Stimulated activated CD8-positive, alpha-beta memory T cell treated with anti-CD3 and anti-CD28 coated beads, Interleukin-2, amount 100 ng/mL, for 1 hour (primary cell): ENCODE measurements around the gene SASH1.

ENCODE experiments used
- DNase-seq, 2 donors: peaks; one replicate each; pipeline ENCODE4 v3.0.0-alpha.2; 2020; ENCODE audit warnings: low read depth in 2 of 2

SASH1 gene

DNA sequence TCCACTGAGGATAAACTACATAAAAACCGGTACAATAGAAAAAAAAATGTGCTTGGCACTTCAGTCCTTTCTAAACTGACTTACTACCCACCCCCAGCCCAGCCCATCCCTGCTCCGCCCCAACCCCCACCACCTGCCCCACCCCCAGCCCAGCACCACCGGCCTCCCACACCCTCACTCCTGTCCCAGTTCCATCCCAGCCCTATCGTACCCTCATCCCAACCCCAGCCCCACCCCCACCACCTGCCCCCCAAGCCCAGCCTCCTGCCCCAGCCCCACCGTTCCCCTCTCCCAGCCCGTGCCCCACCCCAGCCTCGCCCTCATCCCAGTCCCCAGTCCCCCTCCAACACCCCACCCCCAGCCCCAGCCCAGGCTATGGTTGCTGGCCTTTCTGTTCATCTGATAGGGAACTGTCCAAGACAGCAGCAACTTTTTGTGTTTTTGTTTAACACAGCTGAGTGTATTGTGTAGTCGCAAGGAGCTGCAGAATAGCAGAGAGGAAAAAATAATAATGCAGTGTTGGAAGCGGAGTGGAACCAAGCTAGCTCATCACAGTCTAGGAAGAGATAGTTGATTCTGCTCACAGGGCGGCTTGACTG is 61.9 kb downstream of the SASH1 start:
- no peak for DNase-seq

GRCh38 chr6:148405894-148406293 is 63.3 kb downstream of the SASH1 start:
- DNase-seq, result no peak

- DNase-seq, result no peak
Observed at GRCh38 chr6:148406579-148407371, 64.1 kb downstream of the SASH1 start.

DNA sequence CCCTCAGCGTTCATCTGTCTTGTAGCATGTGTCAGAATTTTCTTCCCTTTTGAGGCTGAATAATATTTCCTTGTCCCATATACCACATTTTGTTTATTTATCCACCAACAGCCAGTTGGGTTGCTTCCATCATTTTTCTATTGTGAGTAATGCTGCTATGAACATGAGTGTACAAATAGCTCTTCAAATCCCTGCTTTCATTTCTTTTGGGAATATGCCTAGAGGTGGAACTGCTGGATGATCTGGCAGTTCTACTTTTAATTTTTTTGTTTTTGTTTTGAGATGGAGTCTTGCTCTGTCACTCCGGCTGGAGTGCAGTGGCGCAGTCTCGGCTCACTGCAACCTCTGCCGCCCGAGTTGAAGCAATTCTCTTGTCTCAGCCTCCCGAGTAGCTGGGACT is 64.7 kb downstream of the SASH1 start:
- DNase-seq, result no peak

DNA sequence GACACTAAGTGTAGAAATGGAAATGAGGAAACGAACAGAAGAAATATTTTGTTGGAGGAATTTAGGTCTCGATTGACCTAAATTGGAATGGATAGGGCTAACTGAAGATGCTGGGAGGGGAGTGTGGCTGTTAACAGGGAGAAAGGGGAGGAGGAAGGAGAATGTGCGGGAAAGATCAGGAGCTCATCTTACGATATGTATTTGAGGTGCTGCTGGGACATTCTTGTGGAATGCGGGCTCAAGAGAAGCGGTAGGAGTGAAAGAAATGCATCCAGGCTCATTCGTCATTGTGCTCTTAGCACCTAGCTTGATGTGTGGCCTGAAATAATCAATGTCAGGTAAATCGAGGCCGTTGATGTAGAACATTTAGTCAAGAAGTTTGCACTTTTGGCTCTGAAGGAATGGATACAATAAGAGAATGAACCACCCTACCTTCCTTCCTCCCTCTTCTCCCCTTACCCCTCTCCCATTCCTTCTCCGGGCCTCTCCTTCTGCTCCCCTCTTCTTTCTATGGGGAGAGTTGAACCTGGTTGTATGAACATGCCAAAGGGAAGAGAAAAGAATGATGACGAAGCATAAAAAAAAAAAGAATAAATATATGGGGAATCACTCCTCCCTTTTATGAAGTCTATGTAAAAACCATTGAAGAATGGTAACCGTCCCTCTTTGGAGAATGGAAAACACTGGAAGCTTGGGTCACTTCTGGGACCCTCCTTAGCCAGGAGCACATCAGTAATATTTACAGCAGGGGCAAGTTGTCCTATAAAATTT is 70.9 kb downstream of the SASH1 start:
- DNase-seq, result no peak

GRCh38 chr6:148414092-148414489 is 71.5 kb downstream of the SASH1 start:
- no peak for DNase-seq

GRCh38 chr6:148414836-148415235 is 72.2 kb downstream of the SASH1 start:
- no peak for DNase-seq

- DNase-seq, result no peak
Observed at GRCh38 chr6:148415511-148416260, 73.0 kb downstream of the SASH1 start.

DNA sequence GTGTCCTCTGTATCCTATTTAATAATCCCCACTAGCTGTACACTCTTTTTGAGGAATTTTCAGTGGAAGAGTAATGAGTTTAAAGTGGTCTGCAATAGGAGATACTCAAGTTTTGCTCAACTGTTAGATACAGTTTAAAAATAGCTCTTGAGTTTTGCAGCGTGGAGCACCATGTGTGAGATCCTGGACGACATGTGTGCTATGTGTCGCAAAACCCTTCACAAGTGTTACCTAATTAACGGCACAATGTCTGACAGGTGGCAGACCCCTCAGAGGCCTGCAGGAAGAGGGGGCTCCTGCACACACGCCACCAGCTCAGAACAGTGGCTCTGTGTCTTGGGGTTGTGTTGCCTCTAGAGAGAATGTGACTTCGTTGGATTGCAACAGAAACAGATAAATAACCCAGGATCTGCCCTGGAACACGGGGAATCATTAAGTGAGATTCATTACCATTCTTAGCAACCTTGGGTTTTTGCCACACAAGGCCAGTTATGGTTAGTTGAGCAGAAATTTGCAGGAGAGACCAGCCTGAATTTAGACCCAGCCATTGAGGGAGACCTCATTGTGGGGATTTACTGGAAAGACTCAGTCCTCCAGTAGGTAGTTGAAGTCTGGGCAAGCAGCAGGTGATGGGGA is 73.8 kb downstream of the SASH1 start:
- no peak for DNase-seq

- DNase-seq, result no peak
Observed at GRCh38 chr6:148417045-148417444, 74.4 kb downstream of the SASH1 start.

GRCh38 chr6:148419430-148419829 is 76.8 kb downstream of the SASH1 start:
- no peak for DNase-seq

- DNase-seq, result no peak
Observed at GRCh38 chr6:148422085-148422484, 79.4 kb downstream of the SASH1 start.

- DNase-seq, result no peak
Observed at GRCh38 chr6:148423133-148423532, 80.5 kb downstream of the SASH1 start.

GRCh38 chr6:148423601-148424270 is 81.1 kb downstream of the SASH1 start:
- no peak for DNase-seq

GRCh38 chr6:148425443-148425842 is 82.8 kb downstream of the SASH1 start:
- no peak for DNase-seq

GRCh38 chr6:148426317-148426977 is 83.8 kb downstream of the SASH1 start:
- DNase-seq, result no peak

- DNase-seq, result no peak
Observed at GRCh38 chr6:148427333-148427732, 84.7 kb downstream of the SASH1 start.

- DNase-seq, result no peak
Observed at GRCh38 chr6:148429423-148429822, 86.8 kb downstream of the SASH1 start.

GRCh38 chr6:148430897-148431296 is 88.3 kb downstream of the SASH1 start:
- no peak for DNase-seq

DNA sequence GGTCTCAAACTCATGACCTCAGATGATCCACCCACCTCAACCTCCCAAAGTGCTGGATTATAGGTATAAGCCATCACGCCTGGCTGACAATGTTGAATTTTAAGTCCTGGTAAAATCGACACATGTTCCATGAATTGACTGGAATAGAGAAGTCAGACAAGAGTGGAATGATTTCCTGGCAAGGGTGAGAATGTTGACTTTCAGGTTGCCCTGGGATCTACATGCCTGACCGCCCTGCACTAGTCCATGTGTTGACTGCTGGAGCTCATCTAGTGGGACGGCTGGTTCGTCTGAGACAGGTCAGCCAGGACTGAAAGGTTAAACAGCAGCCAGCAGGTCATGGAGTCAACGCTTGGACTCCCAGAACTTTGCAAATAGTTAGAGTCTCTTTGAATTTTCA is 88.8 kb downstream of the SASH1 start:
- no peak for DNase-seq
